Measurements from ENCODE around the gene UQCRC2.
"Not testable (repeated sequence)": the region's sequence is repeated elsewhere in the genome, so short reads cannot be mapped to it uniquely, and the experiment has no call there.

The UQCRC2 gene

DNA sequence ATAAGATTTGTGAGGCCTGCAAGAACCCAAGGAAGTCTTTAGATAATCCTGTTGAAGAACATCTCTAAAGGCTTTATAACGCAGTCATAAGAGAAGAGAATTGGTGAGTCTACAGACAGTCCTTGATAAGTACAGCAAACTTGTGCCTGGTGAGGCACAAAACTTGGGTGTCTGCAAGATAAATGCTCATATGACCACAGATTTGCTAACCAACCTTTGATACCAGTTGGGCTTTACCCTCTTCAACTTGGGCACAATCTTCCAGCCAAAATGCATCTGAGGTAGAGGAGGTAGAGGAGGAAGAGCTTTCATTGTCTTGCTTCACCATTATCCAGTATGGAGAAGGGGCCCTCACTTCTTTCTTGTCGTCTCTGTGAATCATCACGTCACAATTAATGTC is 30.9 kb downstream of the UQCRC2 start:
- no peak for DNase-seq

- DNase-seq: no peak
Measured at GRCh38 chr16:21985524-21985923, 32.4 kb downstream of the UQCRC2 start.

DNA sequence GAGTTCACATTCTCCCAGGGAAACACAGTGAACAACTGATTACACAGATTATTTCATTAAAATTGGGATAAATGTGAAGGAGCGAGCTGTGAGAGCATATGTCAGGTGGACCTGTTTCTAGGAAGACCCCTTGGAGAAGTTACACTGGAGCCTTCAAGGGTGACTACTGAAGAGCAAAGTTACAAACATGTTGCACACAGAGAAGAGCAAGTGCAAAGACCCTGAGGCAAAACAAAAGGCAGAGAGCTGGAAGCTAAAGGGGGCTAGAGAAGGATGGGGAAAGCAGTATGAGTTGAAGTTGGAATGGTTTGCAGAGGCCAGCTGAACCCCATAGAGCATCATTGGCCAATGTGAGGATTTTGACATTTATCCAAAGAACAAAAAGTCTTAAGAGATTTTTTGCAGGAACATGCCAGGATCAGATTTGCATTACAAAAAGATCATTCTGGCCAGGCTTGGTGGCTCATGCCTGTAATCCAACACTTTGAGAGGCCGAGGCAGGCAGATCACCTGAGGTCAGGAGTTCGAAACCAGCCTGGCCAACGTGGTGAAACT is 33.6 kb downstream of the UQCRC2 start:
- no peak for DNase-seq

DNA sequence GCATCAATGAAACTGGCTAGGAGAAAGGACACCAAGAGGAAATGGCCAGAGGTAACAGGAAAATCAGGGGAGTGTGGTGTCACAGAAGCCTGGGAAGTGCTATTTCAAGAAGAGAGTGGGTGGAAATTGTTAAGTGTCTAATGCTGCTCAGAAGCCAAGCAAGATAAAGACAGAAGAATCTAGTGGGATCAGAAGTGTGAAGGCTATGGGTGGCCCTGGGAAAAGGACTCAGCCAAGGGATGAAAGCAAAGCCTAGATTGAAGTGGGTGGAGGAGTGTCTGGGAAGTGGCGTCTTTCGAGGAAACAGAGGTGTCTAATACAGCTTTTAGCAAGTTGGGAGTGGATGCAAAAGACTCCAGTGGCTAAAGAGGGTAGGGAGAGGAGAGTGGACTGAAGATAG is 34.3 kb downstream of the UQCRC2 start:
- DNase-seq: no peak

DNA sequence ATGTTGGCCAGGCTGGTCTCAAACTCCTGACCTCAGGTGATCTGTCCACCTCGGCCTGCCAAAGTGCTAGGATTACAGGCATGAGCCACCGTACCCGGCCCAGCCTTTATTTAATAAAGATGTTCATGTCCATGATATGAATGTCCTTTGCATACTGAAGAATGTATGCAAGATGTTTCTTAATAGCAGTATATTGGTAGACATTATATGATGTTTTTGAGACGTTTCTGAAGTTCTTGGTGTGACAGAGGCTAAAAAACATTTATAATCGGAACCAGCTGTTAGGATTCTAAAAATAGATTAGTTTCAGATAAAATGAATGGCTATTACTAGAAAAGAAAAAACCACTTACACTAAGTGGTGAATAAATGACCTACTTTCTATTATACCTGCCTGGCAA is 36.0 kb downstream of the UQCRC2 start:
- no peak for DNase-seq

DNA sequence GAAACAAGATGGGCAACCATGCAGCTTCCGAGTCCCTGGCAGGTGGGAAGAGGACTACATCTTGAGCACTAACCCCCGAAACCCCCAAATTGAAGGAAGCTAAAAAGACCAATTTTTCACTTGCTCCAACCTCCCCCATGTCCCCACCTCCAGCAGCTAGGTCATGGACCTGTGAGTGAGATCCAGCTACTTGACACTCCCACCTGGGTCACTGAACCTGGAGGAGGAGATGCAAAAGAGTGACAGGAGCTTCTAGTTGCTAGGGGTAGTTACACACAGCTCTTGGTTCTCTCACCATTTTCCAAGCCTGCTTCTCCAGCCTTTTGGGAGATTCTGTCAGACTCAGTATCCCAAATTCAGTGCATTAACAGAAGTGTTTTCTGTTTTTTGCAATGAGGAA is 36.6 kb downstream of the UQCRC2 start:
- no peak for DNase-seq

- no peak for DNase-seq
Measured at GRCh38 chr16:21990381-21990944, 37.3 kb downstream of the UQCRC2 start.

GRCh38 chr16:21991621-21992020 is 38.5 kb downstream of the UQCRC2 start:
- no peak for DNase-seq

GRCh38 chr16:21994856-21995465 is 41.8 kb downstream of the UQCRC2 start:
- no peak for DNase-seq

DNA sequence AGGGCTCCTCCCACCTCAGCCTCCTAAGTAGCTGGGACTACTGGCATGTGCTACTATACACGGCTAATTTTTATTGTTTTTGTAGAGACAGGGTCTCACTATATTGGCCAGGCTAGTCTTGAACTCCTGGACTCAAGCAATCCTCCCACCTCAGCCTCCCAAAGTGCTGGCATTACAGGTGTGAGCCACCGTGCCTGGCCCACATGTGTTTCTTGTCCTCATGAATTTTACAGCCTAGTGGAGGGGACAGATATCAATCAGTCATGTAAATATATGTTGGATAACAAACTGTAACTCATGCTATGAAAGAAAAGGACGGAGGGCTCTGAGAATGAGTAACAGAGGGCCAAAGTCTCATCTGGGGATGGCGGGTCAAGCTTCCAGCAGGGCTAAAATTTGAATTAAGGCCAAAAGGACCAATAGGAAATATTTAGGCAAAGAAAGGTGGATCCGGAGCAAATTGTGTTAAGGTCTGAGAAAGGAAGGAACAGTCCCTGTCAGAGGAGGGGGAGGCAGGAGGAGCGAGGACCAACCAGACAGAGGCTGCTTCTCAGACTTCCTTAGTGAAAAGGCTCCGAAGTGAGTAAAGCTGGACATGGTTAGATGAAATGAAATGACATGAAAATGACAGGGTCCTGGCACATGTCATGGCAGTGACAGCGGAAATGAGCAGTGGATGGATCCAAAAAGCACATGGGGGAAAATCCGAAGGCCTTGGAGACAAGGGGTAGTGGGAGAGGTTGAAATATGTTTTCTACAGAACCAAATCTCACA is 43.9 kb downstream of the UQCRC2 start:
- no peak for DNase-seq

DNA sequence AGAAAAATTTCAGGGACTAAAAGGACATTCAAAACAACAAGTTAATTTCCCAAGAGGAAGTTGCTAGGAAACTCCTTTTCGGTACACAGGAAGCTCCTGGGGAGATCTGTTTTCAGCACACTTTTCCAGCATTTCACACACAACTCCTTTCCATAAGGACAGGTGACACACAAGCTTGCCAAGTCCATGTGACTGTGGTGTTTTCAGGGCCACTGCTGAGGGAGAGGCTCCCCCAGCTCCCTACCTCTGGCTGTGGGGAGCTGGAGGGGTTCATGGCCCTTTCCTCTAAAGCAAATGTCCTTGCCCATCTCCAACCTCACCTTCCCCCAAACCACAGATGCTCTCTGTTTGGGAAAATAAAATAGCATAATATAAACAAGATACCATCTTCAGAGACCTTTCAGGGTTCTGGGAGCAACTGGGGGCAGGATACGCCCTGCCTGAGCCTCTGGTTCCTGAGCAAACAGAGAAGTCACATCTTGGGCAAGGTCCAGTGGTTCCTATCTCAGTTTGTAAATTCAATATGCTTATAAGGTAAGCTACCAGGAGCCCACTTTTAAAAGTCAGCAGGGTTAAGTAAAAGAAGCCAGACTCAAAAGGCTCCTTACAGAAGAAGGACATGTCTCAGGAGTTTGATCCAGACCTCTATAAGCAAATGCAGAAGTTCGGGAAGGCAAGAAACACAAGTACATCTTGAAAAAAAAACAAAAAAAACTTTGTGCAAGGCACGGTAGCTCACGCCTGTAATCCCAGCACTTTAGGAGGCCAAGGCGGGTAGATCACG is 44.7 kb downstream of the UQCRC2 start:
- no peak for DNase-seq

DNA sequence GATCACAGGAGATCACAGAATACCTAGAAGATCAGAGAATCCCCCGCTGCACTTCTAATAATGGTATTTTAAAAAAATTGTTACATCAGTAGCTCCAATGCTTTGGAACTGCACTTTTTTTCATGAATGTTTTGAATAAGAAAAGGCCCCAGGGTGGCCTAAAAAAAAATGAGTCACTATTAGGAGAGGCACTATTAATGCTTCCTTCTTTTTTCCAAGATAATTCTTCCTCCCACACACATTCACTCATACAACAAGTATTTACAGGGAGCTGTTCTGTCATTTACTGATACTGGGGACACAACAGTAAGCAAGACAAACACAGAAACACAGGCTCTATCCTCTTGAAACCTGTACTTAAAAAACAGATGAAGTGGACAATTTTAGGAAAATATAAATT is 48.4 kb downstream of the UQCRC2 start:
- DNase-seq: no peak

- DNase-seq: not testable (repeated sequence)
Measured at GRCh38 chr16:22002047-22002446, 48.9 kb downstream of the UQCRC2 start.

GRCh38 chr16:22003195-22003594 is 50.0 kb downstream of the UQCRC2 start:
- no peak for DNase-seq

- no peak for DNase-seq
Measured at GRCh38 chr16:22004341-22004740, 51.2 kb downstream of the UQCRC2 start.

GRCh38 chr16:22005746-22006145 is 52.6 kb downstream of the UQCRC2 start:
- no peak for DNase-seq

GRCh38 chr16:22006636-22007035 is 53.5 kb downstream of the UQCRC2 start:
- no peak for DNase-seq

DNA sequence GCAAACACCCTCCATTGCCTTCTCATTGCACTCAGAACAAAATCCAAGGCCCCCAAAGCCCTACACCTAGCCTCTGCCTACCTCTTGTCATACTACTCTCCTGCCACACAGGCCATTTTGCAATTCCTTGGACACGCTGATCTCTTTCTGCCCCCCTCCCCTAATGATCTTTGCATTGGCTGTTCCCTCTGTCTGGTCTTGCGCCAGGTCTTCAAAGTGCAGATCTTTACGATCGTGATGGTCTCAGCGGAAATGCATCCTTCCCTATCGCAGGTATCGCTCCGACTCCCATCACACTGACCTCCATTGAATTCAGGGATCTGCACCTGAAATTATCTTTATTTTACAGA is 54.0 kb downstream of the UQCRC2 start:
- DNase-seq: no peak

DNA sequence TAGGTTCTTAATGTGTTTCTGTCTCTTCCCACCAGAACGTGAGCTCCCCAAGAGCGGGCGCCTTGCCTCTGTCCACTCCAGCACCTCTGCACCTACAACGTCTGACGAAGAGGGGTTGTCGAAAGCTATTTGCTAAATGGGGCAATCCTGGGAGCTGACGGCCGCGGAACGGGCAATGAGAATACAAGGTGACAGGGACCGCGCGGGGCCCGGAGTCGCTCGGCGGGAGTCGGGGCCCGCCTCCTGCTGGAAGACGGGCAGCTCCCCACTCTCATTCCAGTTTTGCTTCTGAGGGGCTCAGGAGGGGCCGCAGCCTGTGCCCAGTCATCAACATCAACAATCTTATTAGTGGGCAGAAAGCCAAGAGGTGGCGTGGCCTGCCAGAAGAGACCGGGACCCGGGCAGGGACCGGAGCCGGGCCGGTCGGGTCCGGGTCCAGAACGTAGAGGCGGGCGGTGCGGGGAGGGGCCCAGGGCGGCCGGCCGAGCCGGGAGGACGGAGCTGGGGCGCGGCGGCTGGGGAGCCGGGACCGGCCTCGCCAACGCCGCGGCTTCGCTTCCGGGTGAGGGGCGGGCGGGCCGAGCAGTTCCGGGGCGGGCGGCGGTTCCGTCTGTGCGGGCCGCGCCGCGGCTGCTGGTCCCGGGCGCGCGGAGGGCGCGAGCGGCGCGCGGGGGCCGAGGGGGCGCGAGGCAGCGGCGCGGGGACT is 54.5 kb downstream of the UQCRC2 start, which contains the start of gene MOSMO:
Gene MOSMO, plus strand, starts transcription at position 603 of the 706 bp plus-strand sequence. CDS start 191 bp downstream, outside the sequence.
- no peak for DNase-seq

DNA sequence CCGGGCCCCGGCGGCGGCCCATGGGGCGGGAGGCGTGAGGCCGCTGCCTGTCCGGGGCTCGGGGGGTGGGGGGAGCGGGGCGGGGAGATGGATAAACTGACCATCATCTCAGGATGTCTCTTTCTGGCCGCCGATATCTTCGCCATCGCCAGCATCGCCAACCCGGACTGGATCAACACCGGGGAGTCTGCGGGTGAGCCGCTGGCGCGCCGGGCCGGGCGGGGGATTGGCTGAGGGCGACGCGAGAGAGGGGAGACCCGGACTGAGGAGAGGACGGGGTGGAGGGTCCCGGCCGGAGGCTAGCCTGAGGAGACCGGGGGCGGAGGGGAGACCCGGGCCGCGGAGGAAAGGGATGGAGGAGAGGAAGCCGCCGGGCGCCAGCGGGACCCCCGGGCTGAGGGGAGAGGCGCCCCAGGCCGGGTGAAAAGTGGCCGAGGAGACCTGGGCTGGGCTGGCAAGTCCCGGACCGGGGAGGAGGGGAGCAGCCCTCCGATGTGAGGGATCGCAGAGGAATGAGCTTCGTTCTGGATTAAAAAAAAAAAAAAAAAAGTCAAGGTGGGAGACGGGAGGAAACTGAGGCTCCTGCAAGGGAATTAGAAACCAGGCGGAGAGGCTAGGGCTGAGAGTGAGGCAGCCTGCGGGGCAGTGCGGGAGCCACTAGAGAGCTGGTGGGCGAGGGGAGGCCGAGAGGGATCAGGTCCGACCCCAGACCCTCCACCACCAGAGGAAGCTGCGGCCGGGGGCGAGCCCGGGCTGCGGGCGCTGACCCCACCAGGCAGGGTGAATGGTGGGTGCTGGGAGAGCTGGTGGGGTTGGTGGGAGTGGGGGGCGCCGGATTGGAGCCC is 55.3 kb downstream of the UQCRC2 start:
- no peak for DNase-seq

DNA sequence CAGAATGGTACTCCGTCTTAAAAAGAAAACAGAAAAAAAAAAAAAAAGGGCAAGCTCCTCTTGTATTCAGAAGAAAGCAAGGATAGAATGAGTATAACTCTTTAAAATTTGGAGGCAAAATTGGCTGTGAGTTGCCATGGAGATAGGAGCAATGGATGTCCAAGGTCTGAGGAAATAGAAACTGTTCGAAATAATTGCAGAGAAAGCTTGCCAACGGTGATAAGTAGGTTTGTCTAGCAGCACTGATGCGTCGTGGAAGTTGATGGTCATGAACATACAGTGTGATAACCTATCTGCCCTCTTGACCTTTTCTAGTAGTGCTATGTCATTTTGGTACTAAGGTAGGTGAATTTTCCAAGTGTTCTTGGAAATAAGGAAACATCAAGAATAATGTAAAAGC is 57.7 kb downstream of the UQCRC2 start:
- DNase-seq: no peak

DNA sequence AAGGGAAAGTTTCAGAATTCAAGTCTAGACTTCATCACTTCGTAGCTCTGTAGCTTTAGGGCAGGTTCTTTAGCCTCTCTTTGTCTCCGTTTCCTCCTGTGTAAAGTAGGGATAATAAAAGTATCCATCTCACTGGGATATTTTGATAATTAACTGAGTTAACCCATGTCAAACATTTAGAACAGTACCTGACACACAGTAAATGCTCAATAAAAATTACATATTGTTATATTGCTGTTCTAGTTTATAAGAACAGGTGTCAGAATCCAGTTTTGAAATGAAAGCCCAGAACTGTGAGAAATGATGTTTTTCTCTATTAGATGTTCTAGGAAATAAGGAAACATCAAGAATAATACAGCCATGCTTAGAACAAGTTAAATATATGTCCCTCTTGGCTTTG is 59.1 kb downstream of the UQCRC2 start:
- DNase-seq: no peak

Data from amniotic stem cell (primary cell).